WTC11 (cell line): Measurements from ENCODE around the gene TNKS2. TPM values are rescaled to one million over a fixed set of nuclear protein-coding genes. Genes with fewer than 3 reads are reported as not detected.

Source experiments
- ATAC-seq: fragments of 200-7000 bp; cut with Tn5 transposase; 2 replicates; pipeline ENCODE4 v1.10.0; 2021; ENCODE audit warnings: mild to moderate bottlenecking, moderate library complexity
- CTCF ChIA-PET: fragments of 300-600 bp; sonication (Branson Sonifier 250); formaldehyde crosslinking; loops from one replicate; lab custom pipeline; 2021; ENCODE audit warnings: antibody characterized with exemption; lab: Charles Lee
- POLR2A ChIA-PET: fragments of 350-600 bp; sonication (Branson Sonifier 250); formaldehyde crosslinking; loops from one replicate; lab custom pipeline; 2021; ENCODE audit warnings: antibody characterized with exemption; lab: Charles Lee
- DNase-seq: peaks from one replicate; pipeline ENCODE4 v3.0.0; 2021; ENCODE audit warnings: low spot score
- H3K27ac Mint-ChIP-seq: 2 replicates; pipeline ENCODE4 v1.8.0; 2021; ENCODE audit warnings: mixed read lengths
- H3K27me3 Mint-ChIP-seq: 2 replicates; pipeline ENCODE4 v1.8.0; 2021; ENCODE audit warnings: low read depth, mild to moderate bottlenecking, moderate library complexity, mixed read lengths
- H3K36me3 Mint-ChIP-seq: 2 replicates; pipeline ENCODE4 v1.8.0; 2021; ENCODE audit warnings: mixed read lengths
- H3K4me1 Mint-ChIP-seq: 2 replicates; pipeline ENCODE4 v1.8.0; 2022; ENCODE audit warnings: mixed read lengths
- H3K4me3 Mint-ChIP-seq: 2 replicates; pipeline ENCODE4 v1.8.0; 2021; ENCODE audit warnings: mild to moderate bottlenecking, moderate library complexity, mixed read lengths
- H3K9me3 Mint-ChIP-seq: 2 replicates; pipeline ENCODE4 v1.8.0; 2021; ENCODE audit warnings: mixed read lengths
- ETV6 ChIP-seq: sonication (generic); formaldehyde crosslinking; IDR thresholded peaks from 2 replicates; pipeline ENCODE4 v1.8.1; 2022; ENCODE audit warnings: mild to moderate bottlenecking, missing genetic modification reagents
- FOXJ3 ChIP-seq: sonication (generic); formaldehyde crosslinking; IDR thresholded peaks from 2 replicates; pipeline ENCODE4 v1.9.0; 2021; ENCODE audit warnings: missing genetic modification reagents, mild to moderate bottlenecking, borderline replicate concordance
- FOXP1 ChIP-seq: sonication (generic); formaldehyde crosslinking; IDR thresholded peaks from 2 replicates; pipeline ENCODE4 v1.8.0; 2022; ENCODE audit warnings: missing genetic modification reagents, mild to moderate bottlenecking, moderate library complexity, borderline replicate concordance
- IRF2 ChIP-seq: sonication (generic); formaldehyde crosslinking; IDR thresholded peaks from 2 replicates; pipeline ENCODE4 v1.8.0; 2022; ENCODE audit warnings: low read depth, missing genetic modification reagents, borderline replicate concordance
- JUN ChIP-seq: sonication (generic); formaldehyde crosslinking; IDR thresholded peaks from 2 replicates; pipeline ENCODE4 v1.8.0; 2023; ENCODE audit warnings: mild to moderate bottlenecking, missing genetic modification reagents
- NR1H2 ChIP-seq: sonication (generic); formaldehyde crosslinking; IDR thresholded peaks from 2 replicates; pipeline ENCODE4 v1.9.0; 2021; ENCODE audit warnings: mild to moderate bottlenecking, moderate library complexity, missing genetic modification reagents
- PRDM15 ChIP-seq: sonication (generic); formaldehyde crosslinking; IDR thresholded peaks from 2 replicates; pipeline ENCODE4 v1.8.0; 2022; ENCODE audit warnings: missing genetic modification reagents
- TEAD4 ChIP-seq: sonication (generic); formaldehyde crosslinking; IDR thresholded peaks from 2 replicates; pipeline ENCODE4 v1.8.0; 2022; ENCODE audit warnings: mild to moderate bottlenecking, missing genetic modification reagents
- TP53 ChIP-seq: sonication (generic); formaldehyde crosslinking; IDR thresholded peaks from 2 replicates; pipeline ENCODE4 v1.8.1; 2023; ENCODE audit warnings: mild to moderate bottlenecking, missing genetic modification reagents
- ZBTB21 ChIP-seq: sonication (generic); formaldehyde crosslinking; IDR thresholded peaks from 2 replicates; pipeline ENCODE4 v1.8.1; 2023; ENCODE audit warnings: mild to moderate bottlenecking, missing genetic modification reagents, borderline replicate concordance
- total RNA-seq: library from RNA; stranded (reverse); gene quantifications from 3 replicates; pipeline ENCODE4 v1.2.3, GENCODE V29; 2021
- TF ChIP-seq, protein P1 (sequence below): sonication (generic); formaldehyde crosslinking; conservative IDR thresholded peaks from 2 replicates; pipeline ENCODE4 v1.8.1; 2023; ENCODE audit warnings: mild to moderate bottlenecking, low read depth, missing genetic modification reagents, moderate library complexity
- TF ChIP-seq, protein P2 (sequence below): sonication (generic); formaldehyde crosslinking; IDR thresholded peaks from 2 replicates; pipeline ENCODE4 v1.8.1; 2023; ENCODE audit warnings: mild to moderate bottlenecking, missing genetic modification reagents, borderline replicate concordance
- TF ChIP-seq, protein P3 (sequence below): sonication (generic); formaldehyde crosslinking; IDR thresholded peaks from 2 replicates; pipeline ENCODE4 v1.8.1; 2023; ENCODE audit warnings: mild to moderate bottlenecking, missing genetic modification reagents

The TNKS2 gene
- total RNA-seq, 1 experiment from 2014 or later = 53.5 TPM

GRCh38 chr10:91778485-91778884 is 19.7 kb upstream of the TNKS2 start:
- TF ChIP-seq FOXP1 (CRISPR knock-in tag) = no peak
- TF ChIP-seq, all 79 proteins: peak for 0
- peaks cover 3% of the 10 kb centered on the region; the same call in 1 of the 2 replicates for H3K9me3 Mint-ChIP-seq
- H3K27me3 Mint-ChIP-seq = no peaks in the 10 kb centered on the region
- ChIA-PET CTCF (interaction anchor here (1.5 kb wide), 1 partner anchor 18 kb away, joined by 4 read pairs; no protein-coding TSS in a partner anchor), POLR2A (no interaction called here)
- no peak overlapping the region for H3K27ac Mint-ChIP-seq
- peaks cover 23% of the 10 kb centered on the region for H3K4me1 Mint-ChIP-seq
- peak; percentile 72 for ATAC-seq
- H3K4me3 Mint-ChIP-seq = no peak overlapping the region
- H3K36me3 Mint-ChIP-seq = no peaks in the 10 kb centered on the region
- DNase-seq = no peak

DNA sequence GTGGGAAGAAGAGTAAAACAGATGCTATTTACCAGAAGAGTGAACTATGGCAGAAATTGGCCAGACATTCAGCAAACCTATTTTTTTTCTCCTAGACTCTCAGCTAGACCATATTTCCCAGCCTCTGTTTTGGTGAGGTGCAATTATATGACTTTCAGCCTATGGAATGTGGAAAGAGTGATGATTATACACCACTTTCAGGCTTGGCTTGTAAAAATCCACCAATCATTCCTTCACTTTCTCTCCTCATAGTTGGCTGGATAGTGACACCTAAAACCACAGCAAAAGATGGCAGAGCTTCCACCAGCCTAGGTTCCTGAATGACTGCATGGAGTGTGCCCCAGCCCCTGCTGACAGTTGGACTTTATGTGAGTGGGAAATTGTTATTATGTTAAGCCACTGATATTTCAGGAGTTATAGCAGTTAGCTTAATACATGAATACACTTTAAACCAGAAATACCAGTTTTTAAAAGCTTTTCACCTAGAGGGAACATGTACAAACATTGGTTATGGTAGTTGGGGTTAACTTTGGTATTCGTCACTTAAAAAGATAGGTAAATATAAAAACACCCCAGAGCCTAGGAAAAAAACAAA is 19.1 kb upstream of the TNKS2 start:
- DNase-seq (no peak), ATAC-seq (no peak)
- Mint-ChIP-seq H3K36me3 (no peaks in the 10 kb centered on the region), H3K9me3 (peaks cover 3% of the 10 kb centered on the region; the same call in 1 of the 2 replicates), H3K27ac (no peak overlapping the region), H3K4me3 (no peak overlapping the region), H3K27me3 (no peaks in the 10 kb centered on the region), H3K4me1 (peaks cover 23% of the 10 kb centered on the region)
- TF ChIP-seq TP53 (no peak), ZBTB21 (CRISPR knock-in tag) (no peak), IRF2 (no peak), TEAD4 (CRISPR knock-in tag) (no peak), ETV6 (CRISPR knock-in tag) (no peak), FOXP1 (CRISPR knock-in tag) (no peak), FOXJ3 (no peak), PRDM15 (no peak)
- TF ChIP-seq, protein P1, sequence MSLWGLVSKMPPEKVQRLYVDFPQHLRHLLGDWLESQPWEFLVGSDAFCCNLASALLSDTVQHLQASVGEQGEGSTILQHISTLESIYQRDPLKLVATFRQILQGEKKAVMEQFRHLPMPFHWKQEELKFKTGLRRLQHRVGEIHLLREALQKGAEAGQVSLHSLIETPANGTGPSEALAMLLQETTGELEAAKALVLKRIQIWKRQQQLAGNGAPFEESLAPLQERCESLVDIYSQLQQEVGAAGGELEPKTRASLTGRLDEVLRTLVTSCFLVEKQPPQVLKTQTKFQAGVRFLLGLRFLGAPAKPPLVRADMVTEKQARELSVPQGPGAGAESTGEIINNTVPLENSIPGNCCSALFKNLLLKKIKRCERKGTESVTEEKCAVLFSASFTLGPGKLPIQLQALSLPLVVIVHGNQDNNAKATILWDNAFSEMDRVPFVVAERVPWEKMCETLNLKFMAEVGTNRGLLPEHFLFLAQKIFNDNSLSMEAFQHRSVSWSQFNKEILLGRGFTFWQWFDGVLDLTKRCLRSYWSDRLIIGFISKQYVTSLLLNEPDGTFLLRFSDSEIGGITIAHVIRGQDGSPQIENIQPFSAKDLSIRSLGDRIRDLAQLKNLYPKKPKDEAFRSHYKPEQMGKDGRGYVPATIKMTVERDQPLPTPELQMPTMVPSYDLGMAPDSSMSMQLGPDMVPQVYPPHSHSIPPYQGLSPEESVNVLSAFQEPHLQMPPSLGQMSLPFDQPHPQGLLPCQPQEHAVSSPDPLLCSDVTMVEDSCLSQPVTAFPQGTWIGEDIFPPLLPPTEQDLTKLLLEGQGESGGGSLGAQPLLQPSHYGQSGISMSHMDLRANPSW (CRISPR knock-in tag) = no peak
- POLR2A ChIA-PET = no interaction called here
- CTCF ChIA-PET = interaction anchor here (1.5 kb wide), 1 partner anchor 17 kb away, joined by 4 read pairs; no protein-coding TSS in a partner anchor

- ChIA-PET CTCF (no interaction called here), POLR2A (interaction anchor here (1.2 kb wide), 1 partner anchor 16 kb away, joined by 3 read pairs; the partner anchor contains the start of gene TNKS2)
- no peak overlapping the region; the same call in 1 of the 2 replicates for H3K27ac Mint-ChIP-seq
Measured at GRCh38 chr10:91782539-91782938, 15.7 kb upstream of the TNKS2 start.

More at GRCh38 chr10:91782539-91782938, 15.7 kb upstream of the TNKS2 start:
- Mint-ChIP-seq H3K4me3 (no peak overlapping the region), H3K27me3 (no peaks in the 10 kb centered on the region), H3K9me3 (no peaks in the 10 kb centered on the region), H3K4me1 (peaks cover 26% of the 10 kb centered on the region), H3K36me3 (no peaks in the 10 kb centered on the region)
- peak; percentile 24; the same call in 1 of the 2 replicates for ATAC-seq
- TF ChIP-seq NR1H2 (CRISPR knock-in tag) (no peak), JUN (CRISPR knock-in tag) (no peak), PRDM15 (peak; percentile 66)
- TF ChIP-seq, protein P2, sequence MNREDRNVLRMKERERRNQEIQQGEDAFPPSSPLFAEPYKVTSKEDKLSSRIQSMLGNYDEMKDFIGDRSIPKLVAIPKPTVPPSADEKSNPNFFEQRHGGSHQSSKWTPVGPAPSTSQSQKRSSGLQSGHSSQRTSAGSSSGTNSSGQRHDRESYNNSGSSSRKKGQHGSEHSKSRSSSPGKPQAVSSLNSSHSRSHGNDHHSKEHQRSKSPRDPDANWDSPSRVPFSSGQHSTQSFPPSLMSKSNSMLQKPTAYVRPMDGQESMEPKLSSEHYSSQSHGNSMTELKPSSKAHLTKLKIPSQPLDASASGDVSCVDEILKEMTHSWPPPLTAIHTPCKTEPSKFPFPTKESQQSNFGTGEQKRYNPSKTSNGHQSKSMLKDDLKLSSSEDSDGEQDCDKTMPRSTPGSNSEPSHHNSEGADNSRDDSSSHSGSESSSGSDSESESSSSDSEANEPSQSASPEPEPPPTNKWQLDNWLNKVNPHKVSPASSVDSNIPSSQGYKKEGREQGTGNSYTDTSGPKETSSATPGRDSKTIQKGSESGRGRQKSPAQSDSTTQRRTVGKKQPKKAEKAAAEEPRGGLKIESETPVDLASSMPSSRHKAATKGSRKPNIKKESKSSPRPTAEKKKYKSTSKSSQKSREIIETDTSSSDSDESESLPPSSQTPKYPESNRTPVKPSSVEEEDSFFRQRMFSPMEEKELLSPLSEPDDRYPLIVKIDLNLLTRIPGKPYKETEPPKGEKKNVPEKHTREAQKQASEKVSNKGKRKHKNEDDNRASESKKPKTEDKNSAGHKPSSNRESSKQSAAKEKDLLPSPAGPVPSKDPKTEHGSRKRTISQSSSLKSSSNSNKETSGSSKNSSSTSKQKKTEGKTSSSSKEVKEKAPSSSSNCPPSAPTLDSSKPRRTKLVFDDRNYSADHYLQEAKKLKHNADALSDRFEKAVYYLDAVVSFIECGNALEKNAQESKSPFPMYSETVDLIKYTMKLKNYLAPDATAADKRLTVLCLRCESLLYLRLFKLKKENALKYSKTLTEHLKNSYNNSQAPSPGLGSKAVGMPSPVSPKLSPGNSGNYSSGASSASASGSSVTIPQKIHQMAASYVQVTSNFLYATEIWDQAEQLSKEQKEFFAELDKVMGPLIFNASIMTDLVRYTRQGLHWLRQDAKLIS = no peak
- TF ChIP-seq, protein P3, sequence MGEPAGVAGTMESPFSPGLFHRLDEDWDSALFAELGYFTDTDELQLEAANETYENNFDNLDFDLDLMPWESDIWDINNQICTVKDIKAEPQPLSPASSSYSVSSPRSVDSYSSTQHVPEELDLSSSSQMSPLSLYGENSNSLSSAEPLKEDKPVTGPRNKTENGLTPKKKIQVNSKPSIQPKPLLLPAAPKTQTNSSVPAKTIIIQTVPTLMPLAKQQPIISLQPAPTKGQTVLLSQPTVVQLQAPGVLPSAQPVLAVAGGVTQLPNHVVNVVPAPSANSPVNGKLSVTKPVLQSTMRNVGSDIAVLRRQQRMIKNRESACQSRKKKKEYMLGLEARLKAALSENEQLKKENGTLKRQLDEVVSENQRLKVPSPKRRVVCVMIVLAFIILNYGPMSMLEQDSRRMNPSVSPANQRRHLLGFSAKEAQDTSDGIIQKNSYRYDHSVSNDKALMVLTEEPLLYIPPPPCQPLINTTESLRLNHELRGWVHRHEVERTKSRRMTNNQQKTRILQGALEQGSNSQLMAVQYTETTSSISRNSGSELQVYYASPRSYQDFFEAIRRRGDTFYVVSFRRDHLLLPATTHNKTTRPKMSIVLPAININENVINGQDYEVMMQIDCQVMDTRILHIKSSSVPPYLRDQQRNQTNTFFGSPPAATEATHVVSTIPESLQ (CRISPR knock-in tag) = no peak
- DNase-seq = no peak
